Measurements from ENCODE around the gene TACC2. TPM values are rescaled to one million over a fixed set of nuclear protein-coding genes. Genes with fewer than 3 reads are reported as not detected.

Gene TACC2
- total RNA-seq, 1 donor from 2014 or later = not detected

GRCh38 chr10:122176232-122177213, 187.6 kb downstream of the TACC2 start:
- H3K36me3 Mint-ChIP-seq (ENCODE audit: low read depth) = no peaks in the 10 kb centered on the region
- intact Hi-C loops (cut with micrococcal nuclease) = no loop called here
- no peaks in the 10 kb centered on the region for H3K4me1 Mint-ChIP-seq (ENCODE audit: low read depth)
- no peak overlapping the region for H3K4me3 Mint-ChIP-seq (ENCODE audit: low read depth)
- no peaks in the 10 kb centered on the region for H3K9me3 Mint-ChIP-seq
- DNase-seq (ENCODE audit: low spot score) = no peak
- no peak overlapping the region for H3K27ac Mint-ChIP-seq
- H3K27me3 Mint-ChIP-seq (ENCODE audit: low read depth) = no peaks in the 10 kb centered on the region

- Mint-ChIP-seq H3K9me3 (no peaks in the 10 kb centered on the region), H3K27me3 (ENCODE audit: low read depth) (no peaks in the 10 kb centered on the region), H3K4me3 (ENCODE audit: low read depth) (no peak overlapping the region), H3K36me3 (ENCODE audit: low read depth) (no peaks in the 10 kb centered on the region), H3K4me1 (ENCODE audit: low read depth) (no peaks in the 10 kb centered on the region), H3K27ac (no peak overlapping the region)
- intact Hi-C loops (cut with micrococcal nuclease) = no loop called here
- no peak for DNase-seq (ENCODE audit: low spot score)
Observed at GRCh38 chr10:122178655-122179054, 189.7 kb downstream of the TACC2 start.

- Mint-ChIP-seq H3K36me3 (ENCODE audit: low read depth) (no peaks in the 10 kb centered on the region), H3K4me3 (ENCODE audit: low read depth) (no peak overlapping the region), H3K27me3 (ENCODE audit: low read depth) (no peaks in the 10 kb centered on the region), H3K9me3 (no peaks in the 10 kb centered on the region), H3K27ac (no peak overlapping the region), H3K4me1 (ENCODE audit: low read depth) (no peaks in the 10 kb centered on the region)
- DNase-seq (ENCODE audit: low spot score) = no peak
- intact Hi-C loops (cut with micrococcal nuclease) = no loop called here
Observed at GRCh38 chr10:122181041-122181732, 192.2 kb downstream of the TACC2 start.

GRCh38 chr10:122181876-122182275, 192.9 kb downstream of the TACC2 start:
- intact Hi-C loops (cut with micrococcal nuclease) = no loop called here
- no peak overlapping the region for H3K27ac Mint-ChIP-seq

GRCh38 chr10:122182308-122182707, 193.3 kb downstream of the TACC2 start:
- H3K4me3 Mint-ChIP-seq (ENCODE audit: low read depth) = no peak overlapping the region
- intact Hi-C loops (cut with micrococcal nuclease) = no loop called here
- DNase-seq (ENCODE audit: low spot score) = no peak
- H3K4me1 Mint-ChIP-seq (ENCODE audit: low read depth) = no peaks in the 10 kb centered on the region
- no peak overlapping the region for H3K27ac Mint-ChIP-seq
- no peaks in the 10 kb centered on the region for H3K9me3 Mint-ChIP-seq
- H3K27me3 Mint-ChIP-seq (ENCODE audit: low read depth) = peaks cover 2% of the 10 kb centered on the region
- H3K36me3 Mint-ChIP-seq (ENCODE audit: low read depth) = no peaks in the 10 kb centered on the region

More at GRCh38 chr10:122181876-122182275, 192.9 kb downstream of the TACC2 start:
- peaks cover 2% of the 10 kb centered on the region for H3K27me3 Mint-ChIP-seq (ENCODE audit: low read depth)
- no peaks in the 10 kb centered on the region for H3K9me3 Mint-ChIP-seq
- no peak overlapping the region for H3K4me3 Mint-ChIP-seq (ENCODE audit: low read depth)
- no peak for DNase-seq (ENCODE audit: low spot score)
- H3K36me3 Mint-ChIP-seq (ENCODE audit: low read depth) = no peaks in the 10 kb centered on the region
- H3K4me1 Mint-ChIP-seq (ENCODE audit: low read depth) = no peaks in the 10 kb centered on the region

- intact Hi-C loops (cut with micrococcal nuclease) = no loop called here
- H3K27me3 Mint-ChIP-seq (ENCODE audit: low read depth) = peaks cover 2% of the 10 kb centered on the region
- no peak overlapping the region for H3K27ac Mint-ChIP-seq
- no peaks in the 10 kb centered on the region for H3K36me3 Mint-ChIP-seq (ENCODE audit: low read depth)
- no peak for DNase-seq (ENCODE audit: low spot score)
- no peaks in the 10 kb centered on the region for H3K9me3 Mint-ChIP-seq
- no peaks in the 10 kb centered on the region for H3K4me1 Mint-ChIP-seq (ENCODE audit: low read depth)
- no peak overlapping the region for H3K4me3 Mint-ChIP-seq (ENCODE audit: low read depth)
Observed at GRCh38 chr10:122184254-122184653, 195.3 kb downstream of the TACC2 start.

GRCh38 chr10:122185643-122186042, 196.7 kb downstream of the TACC2 start:
- Mint-ChIP-seq H3K27ac (no peak overlapping the region), H3K9me3 (no peaks in the 10 kb centered on the region), H3K27me3 (ENCODE audit: low read depth) (peaks cover 2% of the 10 kb centered on the region), H3K4me3 (ENCODE audit: low read depth) (no peak overlapping the region), H3K4me1 (ENCODE audit: low read depth) (no peaks in the 10 kb centered on the region), H3K36me3 (ENCODE audit: low read depth) (no peaks in the 10 kb centered on the region)
- DNase-seq (ENCODE audit: low spot score) = no peak
- intact Hi-C loops (cut with micrococcal nuclease) = no loop called here

GRCh38 chr10:122186816-122187810, 198.2 kb downstream of the TACC2 start:
- Mint-ChIP-seq H3K4me1 (ENCODE audit: low read depth) (no peaks in the 10 kb centered on the region), H3K9me3 (no peaks in the 10 kb centered on the region)

GRCh38 chr10:122188706-122189105, 199.7 kb downstream of the TACC2 start:
- Mint-ChIP-seq H3K36me3 (ENCODE audit: low read depth) (no peaks in the 10 kb centered on the region), H3K27ac (no peak overlapping the region), H3K9me3 (no peaks in the 10 kb centered on the region), H3K27me3 (ENCODE audit: low read depth) (peaks cover 2% of the 10 kb centered on the region), H3K4me3 (ENCODE audit: low read depth) (no peak overlapping the region), H3K4me1 (ENCODE audit: low read depth) (no peaks in the 10 kb centered on the region)
- intact Hi-C loops (cut with micrococcal nuclease) = no loop called here
- DNase-seq (ENCODE audit: low spot score) = no peak

More at GRCh38 chr10:122186816-122187810, 198.2 kb downstream of the TACC2 start:
- Mint-ChIP-seq H3K27ac (no peak overlapping the region), H3K36me3 (ENCODE audit: low read depth) (no peaks in the 10 kb centered on the region), H3K27me3 (ENCODE audit: low read depth) (peaks cover 2% of the 10 kb centered on the region), H3K4me3 (ENCODE audit: low read depth) (no peak overlapping the region)
- intact Hi-C loops (cut with micrococcal nuclease) = no loop called here
- no peak for DNase-seq (ENCODE audit: low spot score)

GRCh38 chr10:122189185-122189584, 200.2 kb downstream of the TACC2 start:
- Mint-ChIP-seq H3K4me3 (ENCODE audit: low read depth) (no peak overlapping the region), H3K27me3 (ENCODE audit: low read depth) (peaks cover 2% of the 10 kb centered on the region), H3K36me3 (ENCODE audit: low read depth) (no peaks in the 10 kb centered on the region), H3K4me1 (ENCODE audit: low read depth) (no peaks in the 10 kb centered on the region), H3K27ac (no peak overlapping the region), H3K9me3 (no peaks in the 10 kb centered on the region)
- DNase-seq (ENCODE audit: low spot score) = no peak
- intact Hi-C loops (cut with micrococcal nuclease) = no loop called here

GRCh38 chr10:122190176-122190943, 201.4 kb downstream of the TACC2 start:
- Mint-ChIP-seq H3K4me1 (ENCODE audit: low read depth) (no peaks in the 10 kb centered on the region), H3K27ac (no peak overlapping the region), H3K27me3 (ENCODE audit: low read depth) (peaks cover 2% of the 10 kb centered on the region), H3K4me3 (ENCODE audit: low read depth) (no peak overlapping the region), H3K9me3 (no peaks in the 10 kb centered on the region), H3K36me3 (ENCODE audit: low read depth) (no peaks in the 10 kb centered on the region)
- intact Hi-C loops (cut with micrococcal nuclease) = no loop called here
- DNase-seq (ENCODE audit: low spot score) = no peak
